Hindlimb muscle (tissue), 1 donor: ENCODE data around the gene BAIAP2. TPM values are rescaled to one million over a fixed set of nuclear protein-coding genes. Genes with fewer than 3 reads are reported as not detected.
A peak's percentile ranks its signal among the peaks of the same experiment; 100 is the strongest.

Experiments
- DNase-seq: peaks from one replicate; pipeline ENCODE4 v3.0.0-alpha.2; 2013
- polyA plus RNA-seq: library from polyadenylated mRNA; unstranded; fragments of 120-200 nt; gene quantifications from one replicate; pipeline ENCODE4 v1.2.1, GENCODE V29; 2013; ENCODE audit not compliant: insufficient read length

BAIAP2 gene
- polyA plus RNA-seq, 1 donor: 18.9 TPM

DNA sequence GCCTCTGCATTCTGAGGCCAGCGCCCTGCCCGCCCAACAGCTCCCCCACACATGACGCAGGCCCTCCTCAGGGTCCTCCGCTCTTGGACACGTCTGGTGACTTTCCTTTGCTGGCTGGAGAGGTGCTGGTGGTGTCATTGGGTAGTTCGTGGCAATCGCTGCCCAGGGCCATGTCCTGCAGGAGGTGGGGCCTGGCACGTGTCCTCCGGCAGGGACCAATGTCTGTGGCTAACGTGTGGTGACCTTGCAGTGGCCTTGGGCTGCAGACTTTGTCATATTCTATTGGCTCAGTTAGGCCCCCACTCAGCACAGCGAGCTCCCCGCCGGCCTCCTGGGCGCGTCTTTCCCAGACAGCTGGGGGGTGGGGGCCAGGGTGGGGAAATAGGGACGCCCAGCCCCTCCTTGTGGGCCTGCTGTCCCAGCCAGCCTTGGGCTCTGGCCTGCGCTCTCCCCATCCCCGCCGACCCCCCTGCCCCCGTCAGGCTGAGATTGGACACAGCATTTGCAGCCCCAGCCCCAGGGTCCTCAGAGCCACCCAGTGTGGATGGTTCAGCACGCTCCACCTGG, 78.3 kb downstream of the BAIAP2 start:
- no peak for DNase-seq

- no peak for DNase-seq
These were observed 79.6 kb downstream of the BAIAP2 start for GRCh38 chr17:81114351-81115093.

DNA sequence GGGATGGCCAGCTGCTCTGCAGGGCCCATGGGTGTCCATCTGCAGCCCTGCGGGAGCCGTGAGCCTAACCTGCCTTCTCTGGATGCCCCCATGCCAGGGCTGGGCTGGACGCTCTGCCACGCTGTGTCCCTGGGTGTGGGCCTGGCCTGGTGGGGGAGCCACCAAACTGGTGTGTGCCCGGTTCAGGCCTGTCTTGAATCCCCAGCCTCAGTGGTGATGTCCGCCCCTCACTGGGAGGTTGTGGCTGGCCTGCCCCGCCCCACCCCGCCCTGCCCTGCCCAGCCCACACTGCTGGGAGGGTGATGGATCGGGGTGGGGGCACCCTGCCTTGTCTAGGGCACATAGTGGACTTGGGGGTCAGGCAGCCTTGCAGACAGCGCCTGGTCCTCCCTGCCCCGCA, 80.3 kb downstream of the BAIAP2 start:
- DNase-seq: no peak

DNA sequence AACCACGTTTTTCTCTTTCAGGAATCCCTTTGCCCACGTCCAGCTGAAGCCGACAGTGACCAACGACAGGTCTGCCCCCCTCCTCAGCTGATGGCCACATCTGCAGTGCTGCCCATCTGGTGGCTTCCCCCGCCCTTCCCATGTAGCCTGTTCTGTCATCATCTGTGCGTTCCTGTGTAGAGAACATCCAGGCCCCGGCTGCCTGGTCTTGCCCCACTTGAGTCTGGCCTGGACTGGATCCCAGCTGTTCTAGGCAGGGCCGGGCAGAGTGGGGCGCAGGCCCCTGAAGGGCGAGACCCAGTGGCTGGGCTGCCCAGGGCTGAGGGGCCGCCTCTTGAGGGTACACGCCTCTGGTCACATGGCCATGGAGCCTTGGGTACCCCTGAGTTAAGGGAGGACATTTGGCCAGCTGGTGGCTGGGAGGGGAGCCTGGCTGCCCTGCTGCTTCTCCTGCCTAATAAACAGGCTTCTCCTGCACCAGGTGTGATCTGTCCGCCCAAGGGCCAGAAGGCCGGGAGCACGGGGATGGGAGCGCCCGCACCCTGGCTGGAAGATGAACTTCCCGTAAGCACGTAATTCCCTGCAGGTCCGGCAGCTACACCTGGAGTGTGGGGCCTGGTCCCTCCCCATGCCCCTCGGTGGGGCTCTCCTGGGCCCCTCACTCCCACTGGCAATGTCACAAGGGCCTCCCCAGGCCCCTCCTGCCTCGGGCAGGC, 81.0 kb downstream of the BAIAP2 start:
- DNase-seq: no peak

DNA sequence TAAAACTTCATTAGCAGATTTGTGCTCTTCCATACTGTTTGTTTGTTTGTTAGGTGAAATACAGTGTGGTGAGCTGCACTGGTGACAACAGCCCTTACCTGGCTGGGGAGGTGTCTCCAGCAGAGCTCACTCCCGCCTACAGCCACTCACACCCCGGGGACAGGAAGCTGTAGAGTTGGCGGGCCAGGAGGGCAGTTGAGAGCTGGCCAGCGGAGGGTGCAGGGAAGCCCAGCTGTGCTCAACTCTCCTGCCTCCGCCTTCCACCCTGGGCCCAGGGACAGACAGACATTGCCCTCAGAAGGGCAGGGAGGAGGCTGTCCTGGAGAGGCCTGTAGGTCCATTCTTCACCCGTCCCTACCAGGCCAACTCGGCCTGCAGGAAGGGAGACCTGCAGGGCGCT, 81.8 kb downstream of the BAIAP2 start:
- no peak for DNase-seq

DNA sequence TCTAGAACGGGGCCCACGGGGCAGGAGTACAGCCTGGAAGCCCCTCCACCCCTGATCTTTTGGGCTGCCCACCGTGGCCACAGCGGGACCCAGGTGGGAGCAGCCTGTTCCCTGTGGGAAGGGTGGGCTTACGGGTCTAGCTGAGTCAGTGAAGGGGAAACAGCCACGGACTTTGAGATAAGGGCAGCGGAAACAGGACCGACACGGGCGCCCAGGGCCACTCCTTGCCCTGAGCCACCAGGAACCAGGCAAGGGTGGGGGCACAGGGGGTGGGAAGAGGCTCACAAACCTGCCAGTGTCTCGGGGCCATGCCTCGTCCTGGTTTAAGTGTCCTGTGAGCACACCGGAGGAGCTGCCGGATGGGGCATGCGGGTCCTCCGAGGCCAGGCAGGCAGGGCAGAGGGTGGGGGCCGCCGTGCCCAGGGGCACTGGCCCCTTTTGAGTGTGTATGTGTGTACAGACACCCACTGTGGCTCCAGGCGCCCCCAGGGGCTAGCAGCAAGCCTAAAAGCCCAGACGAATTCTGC, 82.8 kb downstream of the BAIAP2 start:
- DNase-seq: no peak

GRCh38 chr17:81118308-81119221, 83.6 kb downstream of the BAIAP2 start:
- DNase-seq: no peak

GRCh38 chr17:81119223-81120148, 84.5 kb downstream of the BAIAP2 start:
- peak; percentile 80 for DNase-seq

DNA sequence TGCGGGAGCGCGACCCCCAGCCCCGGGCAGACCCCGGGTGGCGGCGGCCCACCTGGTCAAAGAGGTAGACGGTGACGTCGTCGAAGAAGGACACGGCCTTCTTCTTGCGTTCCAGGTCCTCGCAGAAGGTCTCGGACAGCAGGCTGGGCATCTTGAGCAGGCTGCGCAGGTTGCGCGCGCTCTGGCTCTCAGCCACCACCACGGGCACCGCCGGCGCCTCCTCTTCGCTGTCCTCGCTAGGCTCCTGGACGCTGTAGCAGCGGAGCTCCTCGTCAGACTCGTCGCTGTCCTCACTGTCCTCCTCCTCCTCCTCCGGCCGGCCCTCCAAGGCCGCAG, 85.2 kb downstream of the BAIAP2 start:
- DNase-seq: no peak

DNA sequence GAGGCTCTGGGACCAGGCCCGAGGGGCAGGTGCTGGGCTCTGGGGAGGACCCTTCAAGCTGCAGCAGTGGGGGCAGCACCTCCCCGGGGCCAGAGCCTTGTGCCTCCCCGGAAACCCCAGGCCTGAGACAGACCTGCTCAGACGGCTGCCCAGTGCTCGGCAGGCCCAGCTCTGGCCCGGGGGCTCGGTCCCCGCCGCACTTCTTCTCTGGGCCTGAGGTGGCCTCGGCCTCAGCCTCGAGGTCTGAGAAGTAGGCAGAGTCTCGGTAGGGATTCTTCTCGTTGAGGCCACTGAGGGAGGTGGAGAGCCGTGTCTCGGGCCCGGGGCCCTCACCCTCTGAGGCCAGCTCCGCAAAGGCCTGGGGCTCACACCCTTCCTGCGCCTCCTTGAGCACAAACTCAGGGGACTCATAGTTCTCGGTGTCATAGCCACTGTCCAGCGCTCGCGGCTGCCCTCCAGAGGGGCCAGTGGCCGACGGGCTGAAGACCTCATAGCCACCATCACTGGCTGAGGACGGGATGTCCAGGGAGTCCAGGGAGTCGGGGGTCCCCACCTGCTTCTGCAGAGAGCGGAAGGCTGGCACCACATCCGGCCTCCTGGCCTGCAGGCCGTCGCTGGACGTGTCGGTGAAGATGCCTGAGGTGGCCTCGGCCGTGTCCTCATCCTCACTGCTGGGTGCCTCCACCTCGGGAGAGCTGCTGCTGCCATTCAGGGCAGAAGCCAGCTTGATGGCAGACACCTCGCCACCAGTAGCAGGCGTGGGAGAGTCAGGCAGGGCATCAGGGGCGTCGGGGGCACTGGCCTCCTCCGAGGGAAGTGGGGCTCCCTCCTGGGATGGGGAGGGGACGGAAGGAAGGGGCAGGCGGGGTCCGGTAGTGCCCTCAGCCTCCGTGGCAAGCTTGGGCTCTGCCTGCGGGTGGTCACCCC, 86.0 kb downstream of the BAIAP2 start:
- no peak for DNase-seq

GRCh38 chr17:81121841-81122733, 87.1 kb downstream of the BAIAP2 start:
- no peak for DNase-seq

DNA sequence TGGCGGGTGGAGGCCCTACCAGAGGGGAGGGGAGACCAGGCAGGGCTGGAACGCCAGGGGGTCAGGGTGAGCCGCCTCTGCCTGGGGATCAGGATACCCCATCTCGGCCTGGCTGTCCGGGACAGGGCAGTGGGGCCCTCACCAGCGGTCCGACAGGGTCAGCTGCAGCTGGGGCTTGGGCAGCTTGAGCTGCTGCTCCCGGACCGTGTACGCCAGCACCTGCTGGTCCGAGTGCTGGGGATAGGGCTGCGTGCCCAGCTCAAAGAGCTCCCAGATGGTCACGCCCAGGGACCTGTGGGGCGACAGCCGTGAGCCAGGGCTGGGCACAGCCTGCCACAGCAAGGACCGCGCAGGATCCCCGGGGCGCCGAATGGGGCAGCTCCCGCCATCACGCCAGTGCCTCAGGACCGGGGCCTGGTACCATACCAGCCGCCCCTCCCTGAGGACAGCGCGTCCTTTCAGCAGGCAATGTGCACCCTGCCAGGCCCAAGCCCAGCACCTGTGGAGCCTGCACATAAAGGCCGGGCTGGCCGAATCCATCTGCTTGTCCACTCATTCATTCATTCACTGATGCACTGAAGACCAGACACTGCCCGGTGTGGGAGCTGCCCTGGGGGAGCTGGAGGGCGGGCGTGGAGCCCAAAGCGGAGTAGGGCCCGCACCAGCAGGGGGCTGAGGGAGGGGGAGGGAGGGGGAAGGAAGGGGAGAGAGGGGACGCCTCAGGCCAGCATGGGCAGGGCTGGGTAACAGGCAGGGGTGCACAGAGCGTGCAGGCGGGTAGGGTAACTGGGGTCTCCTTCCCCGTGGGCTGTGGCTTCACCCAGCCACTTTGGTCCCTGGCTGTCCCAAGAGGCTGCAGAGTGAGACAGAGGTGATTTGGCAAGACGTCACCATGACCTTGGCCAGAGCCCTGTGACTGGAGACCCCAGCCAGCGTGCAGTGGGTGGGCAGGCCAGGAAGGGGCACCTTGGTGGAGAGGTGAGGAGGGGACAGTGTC, 88.4 kb downstream of the BAIAP2 start:
- no peak for DNase-seq

- no peak for DNase-seq
These were observed 89.4 kb downstream of the BAIAP2 start for GRCh38 chr17:81124377-81124776.

- DNase-seq: no peak
These were observed 90.7 kb downstream of the BAIAP2 start for GRCh38 chr17:81125573-81126081.

DNA sequence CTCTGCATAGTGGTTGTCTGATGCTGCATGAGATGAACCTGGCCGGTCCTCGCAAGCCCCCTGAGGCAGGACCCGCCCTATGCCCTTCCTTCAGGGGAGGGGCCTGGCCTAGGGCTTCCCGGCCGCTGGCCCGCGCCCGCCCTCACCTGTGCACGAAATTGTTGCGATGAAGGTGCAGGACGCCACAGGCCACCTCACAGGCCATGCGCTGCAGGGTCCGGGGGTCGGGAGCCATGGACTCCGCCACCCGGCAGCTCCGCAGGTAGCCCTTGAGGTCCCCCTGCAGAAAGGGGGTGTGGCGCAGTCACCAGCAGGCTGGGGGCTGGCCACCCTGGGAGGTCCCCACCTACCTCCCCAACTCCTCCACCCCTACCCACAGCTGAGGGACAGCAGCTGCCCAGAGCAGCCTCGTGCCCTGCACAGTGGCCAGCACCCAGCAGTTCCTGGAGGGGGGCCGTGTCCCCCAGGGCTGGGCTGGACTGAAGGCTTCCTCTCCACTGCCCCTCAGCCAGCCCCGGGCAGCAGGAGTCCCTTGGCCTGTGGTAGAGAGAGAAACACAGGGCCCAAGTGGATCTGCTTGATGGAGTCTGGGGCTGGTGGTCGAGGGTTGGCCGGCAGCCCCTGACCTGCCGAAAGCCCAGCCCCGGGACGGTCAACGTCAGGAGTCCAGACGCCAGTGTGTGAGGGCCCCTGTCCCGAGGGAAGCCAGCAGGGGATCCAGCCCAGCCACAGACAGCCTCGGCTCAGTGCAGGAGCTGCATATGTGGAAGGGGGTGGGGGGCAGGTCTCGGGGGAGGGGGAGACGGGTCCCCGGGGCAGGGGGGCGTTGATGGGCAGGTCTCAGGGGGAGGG, 91.6 kb downstream of the BAIAP2 start:
- DNase-seq: no peak

- DNase-seq: no peak
These were observed 92.1 kb downstream of the BAIAP2 start for GRCh38 chr17:81127133-81127455.
